ENCODE measurements around the gene ANXA2R. TPM values are rescaled to one million over a fixed set of nuclear protein-coding genes. Genes with fewer than 3 reads are reported as not detected.

The ANXA2R gene
- polyA plus RNA-seq, 1 of the 3 experiments (the other 2 are of a cell fraction): 1.9 TPM

DNA sequence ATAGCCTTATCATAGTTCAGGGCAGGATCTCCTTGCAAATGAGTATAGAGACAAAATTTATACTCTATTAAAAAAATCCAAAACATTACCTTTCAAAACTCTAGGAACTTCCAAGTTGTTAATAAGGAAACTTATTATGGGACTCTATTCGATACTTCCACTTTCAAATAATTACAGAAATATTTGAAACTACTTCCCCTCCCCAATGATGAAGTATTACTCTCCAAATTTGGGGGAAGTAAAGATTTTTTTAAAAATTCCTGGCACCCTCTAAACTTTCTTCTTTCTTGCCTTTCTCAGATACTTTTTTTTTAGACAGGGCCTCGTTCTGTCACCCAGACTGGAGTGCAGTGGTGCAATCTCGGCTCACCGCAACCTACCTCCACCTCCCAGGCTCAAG is 35.1 kb downstream of the ANXA2R start:
- no peak overlapping the region for H3K27ac ChIP-seq (ENCODE audit: low read depth in 2 of 2, low read length in 1 of 2)
- no peaks in the 10 kb centered on the region for H4K20me1 ChIP-seq (ENCODE audit: insufficient read depth)
- H3K4me1 ChIP-seq (ENCODE audit: control insufficient read depth in 1 of 2, insufficient read depth in 2 of 2, low read depth in 1 of 2, low read length in 1 of 2): peaks cover 0 to 4% of the 10 kb centered on the region in 2 experiments; a peak in 1 of 4 replicates
- H3K4me2 ChIP-seq: no peak overlapping the region
- H3K36me3 ChIP-seq (replicated peaks in 1 of 2; ENCODE audit: control insufficient read depth in 1 of 2, insufficient read depth in 2 of 2, low read length in 1 of 2): no peaks in the 10 kb centered on the region
- TF ChIP-seq RCOR1 (IDR thresholded peaks at IDR 0.05; ENCODE audit: low read length) (no peak), YY1 (IDR thresholded peaks at IDR 0.05; ENCODE audit: low read depth) (no peak), MXI1 (IDR thresholded peaks at IDR 0.05; ENCODE audit: low read depth, low read length) (no peak), FOXJ3 (CRISPR knock-in tag; IDR thresholded peaks at IDR 0.05) (no peak), NFIC (IDR thresholded peaks at IDR 0.05; ENCODE audit: borderline replicate concordance) (no peak), MEF2A (IDR thresholded peaks at IDR 0.05; ENCODE audit: borderline replicate concordance, low read depth) (no peak), TEAD4 (IDR thresholded peaks at IDR 0.05; ENCODE audit: borderline replicate concordance, insufficient read depth) (no peak), GABPA (IDR thresholded peaks at IDR 0.05; ENCODE audit: low read depth) (no peak), EZH2phosphoT487 (IDR thresholded peaks at IDR 0.05; ENCODE audit: borderline replicate concordance, low read depth) (no peak), EP300 (IDR thresholded peaks at IDR 0.05; ENCODE audit: borderline replicate concordance in 1 of 2, low read depth in 1 of 2, low read length in 1 of 2) (no peak), RFX5 (IDR thresholded peaks at IDR 0.05; ENCODE audit: low read length) (no peak), CHD2 (IDR thresholded peaks at IDR 0.05; ENCODE audit: low read length, partially characterized antibody) (no peak), FOXM1 (IDR thresholded peaks at IDR 0.05; ENCODE audit: low read depth) (no peak), RXRA (IDR thresholded peaks at IDR 0.05; ENCODE audit: borderline replicate concordance, low read depth) (no peak), GATA2 (CRISPR knock-in tag; IDR thresholded peaks at IDR 0.05) (no peak), POLR2AphosphoS5 (IDR thresholded peaks at IDR 0.05; ENCODE audit: low read depth, low read length) (no peak)
- TF ChIP-seq, protein P1, sequence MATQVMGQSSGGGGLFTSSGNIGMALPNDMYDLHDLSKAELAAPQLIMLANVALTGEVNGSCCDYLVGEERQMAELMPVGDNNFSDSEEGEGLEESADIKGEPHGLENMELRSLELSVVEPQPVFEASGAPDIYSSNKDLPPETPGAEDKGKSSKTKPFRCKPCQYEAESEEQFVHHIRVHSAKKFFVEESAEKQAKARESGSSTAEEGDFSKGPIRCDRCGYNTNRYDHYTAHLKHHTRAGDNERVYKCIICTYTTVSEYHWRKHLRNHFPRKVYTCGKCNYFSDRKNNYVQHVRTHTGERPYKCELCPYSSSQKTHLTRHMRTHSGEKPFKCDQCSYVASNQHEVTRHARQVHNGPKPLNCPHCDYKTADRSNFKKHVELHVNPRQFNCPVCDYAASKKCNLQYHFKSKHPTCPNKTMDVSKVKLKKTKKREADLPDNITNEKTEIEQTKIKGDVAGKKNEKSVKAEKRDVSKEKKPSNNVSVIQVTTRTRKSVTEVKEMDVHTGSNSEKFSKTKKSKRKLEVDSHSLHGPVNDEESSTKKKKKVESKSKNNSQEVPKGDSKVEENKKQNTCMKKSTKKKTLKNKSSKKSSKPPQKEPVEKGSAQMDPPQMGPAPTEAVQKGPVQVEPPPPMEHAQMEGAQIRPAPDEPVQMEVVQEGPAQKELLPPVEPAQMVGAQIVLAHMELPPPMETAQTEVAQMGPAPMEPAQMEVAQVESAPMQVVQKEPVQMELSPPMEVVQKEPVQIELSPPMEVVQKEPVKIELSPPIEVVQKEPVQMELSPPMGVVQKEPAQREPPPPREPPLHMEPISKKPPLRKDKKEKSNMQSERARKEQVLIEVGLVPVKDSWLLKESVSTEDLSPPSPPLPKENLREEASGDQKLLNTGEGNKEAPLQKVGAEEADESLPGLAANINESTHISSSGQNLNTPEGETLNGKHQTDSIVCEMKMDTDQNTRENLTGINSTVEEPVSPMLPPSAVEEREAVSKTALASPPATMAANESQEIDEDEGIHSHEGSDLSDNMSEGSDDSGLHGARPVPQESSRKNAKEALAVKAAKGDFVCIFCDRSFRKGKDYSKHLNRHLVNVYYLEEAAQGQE (IDR thresholded peaks at IDR 0.05; ENCODE audit: low read depth, low read length): no peak
- TF ChIP-seq, protein P2, sequence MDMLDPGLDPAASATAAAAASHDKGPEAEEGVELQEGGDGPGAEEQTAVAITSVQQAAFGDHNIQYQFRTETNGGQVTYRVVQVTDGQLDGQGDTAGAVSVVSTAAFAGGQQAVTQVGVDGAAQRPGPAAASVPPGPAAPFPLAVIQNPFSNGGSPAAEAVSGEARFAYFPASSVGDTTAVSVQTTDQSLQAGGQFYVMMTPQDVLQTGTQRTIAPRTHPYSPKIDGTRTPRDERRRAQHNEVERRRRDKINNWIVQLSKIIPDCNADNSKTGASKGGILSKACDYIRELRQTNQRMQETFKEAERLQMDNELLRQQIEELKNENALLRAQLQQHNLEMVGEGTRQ (IDR thresholded peaks at IDR 0.05; ENCODE audit: borderline replicate concordance, low read depth, low read length): no peak
- TF ChIP-seq, protein P3, sequence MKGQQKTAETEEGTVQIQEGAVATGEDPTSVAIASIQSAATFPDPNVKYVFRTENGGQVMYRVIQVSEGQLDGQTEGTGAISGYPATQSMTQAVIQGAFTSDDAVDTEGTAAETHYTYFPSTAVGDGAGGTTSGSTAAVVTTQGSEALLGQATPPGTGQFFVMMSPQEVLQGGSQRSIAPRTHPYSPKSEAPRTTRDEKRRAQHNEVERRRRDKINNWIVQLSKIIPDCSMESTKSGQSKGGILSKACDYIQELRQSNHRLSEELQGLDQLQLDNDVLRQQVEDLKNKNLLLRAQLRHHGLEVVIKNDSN (IDR thresholded peaks at IDR 0.05; ENCODE audit: borderline replicate concordance, low read depth): no peak
- no peaks in the 10 kb centered on the region for H3K9me3 ChIP-seq
- POLR2A ChIA-PET: no interaction called here
- no peak overlapping the region for H3K9ac ChIP-seq
- H2AFZ ChIP-seq (ENCODE audit: low read depth): no peak overlapping the region
- peaks cover 15% of the 10 kb centered on the region; the same call in 1 of the 2 replicates for H3K27me3 ChIP-seq (ENCODE audit: insufficient read depth)
- no peaks in the 10 kb centered on the region for H3K79me2 ChIP-seq (ENCODE audit: insufficient read depth)
- CTCF ChIA-PET: no interaction called here
- no peaks in the 10 kb centered on the region for H3K9me2 ChIP-seq
- WGBS (ENCODE audit: low lambda C conversion rate): 55% methylated on average over 4 of the region's 4 CpGs
- H3K4me3 ChIP-seq (ENCODE audit: low read depth in 2 of 2, low read length in 1 of 2): no peak overlapping the region
- H3F3A ChIP-seq (replicated peaks; ENCODE audit: insufficient read depth): no peaks in the 10 kb centered on the region
- no peak for DNase-seq
